Islet of Langerhans (tissue), 1 donor: ENCODE results near the gene TMED10.
"Not testable (repeated sequence)": the region's sequence is repeated elsewhere in the genome, so short reads cannot be mapped to it uniquely, and the experiment has no call there.

ENCODE experiments used
- FAIRE-seq: peaks from one replicate; lab custom pipeline; 2011; peaks lifted over from hg19 to GRCh38; lab: Jason Lieb, UNC

The TMED10 gene

GRCh38 chr14:75127474-75127820 is 49.0 kb downstream of the TMED10 start:
- not testable (repeated sequence) for FAIRE-seq

GRCh38 chr14:75126679-75127473 is 49.5 kb downstream of the TMED10 start, which contains the start of gene NEK9:
Gene NEK9, minus strand, starts transcription at chr14:75127048. Its CDS starts 127 bp downstream, at chr14:75126921.
- FAIRE-seq = no peak

- FAIRE-seq = no peak
Observed at GRCh38 chr14:75126121-75126544, 50.3 kb downstream of the TMED10 start.

GRCh38 chr14:75125617-75126016 is 50.8 kb downstream of the TMED10 start:
- FAIRE-seq = no peak

GRCh38 chr14:75123991-75124390 is 52.4 kb downstream of the TMED10 start:
- no peak for FAIRE-seq

GRCh38 chr14:75121552-75121951 is 54.9 kb downstream of the TMED10 start:
- FAIRE-seq = no peak

- no peak for FAIRE-seq
Observed at GRCh38 chr14:75120541-75121291, 55.7 kb downstream of the TMED10 start.

GRCh38 chr14:75119056-75119455 is 57.4 kb downstream of the TMED10 start:
- FAIRE-seq = no peak

- FAIRE-seq = no peak
Observed at GRCh38 chr14:75113932-75114539, 62.4 kb downstream of the TMED10 start.

GRCh38 chr14:75109877-75110276 is 66.5 kb downstream of the TMED10 start:
- FAIRE-seq = no peak

- no peak for FAIRE-seq
Observed at GRCh38 chr14:75107186-75107585, 69.2 kb downstream of the TMED10 start.

- no peak for FAIRE-seq
Observed at GRCh38 chr14:75101491-75101890, 74.9 kb downstream of the TMED10 start.

- no peak for FAIRE-seq
Observed at GRCh38 chr14:75098682-75099081, 77.7 kb downstream of the TMED10 start.

GRCh38 chr14:75098212-75098611 is 78.2 kb downstream of the TMED10 start:
- no peak for FAIRE-seq

GRCh38 chr14:75096959-75097358 is 79.5 kb downstream of the TMED10 start:
- no peak for FAIRE-seq

- FAIRE-seq = no peak
Observed at GRCh38 chr14:75095690-75096089, 80.7 kb downstream of the TMED10 start.

- no peak for FAIRE-seq
Observed at GRCh38 chr14:75094896-75095295, 81.5 kb downstream of the TMED10 start.

GRCh38 chr14:75092698-75093097 is 83.7 kb downstream of the TMED10 start:
- FAIRE-seq = peak; percentile 24

- FAIRE-seq = no peak
Observed at GRCh38 chr14:75091251-75091650, 85.2 kb downstream of the TMED10 start.

- no peak for FAIRE-seq
Observed at GRCh38 chr14:75090353-75090752, 86.1 kb downstream of the TMED10 start.

- peak; percentile 72 for FAIRE-seq
Observed at GRCh38 chr14:75088566-75089373, 87.6 kb downstream of the TMED10 start.

- no peak for FAIRE-seq
Observed at GRCh38 chr14:75088153-75088552, 88.3 kb downstream of the TMED10 start.
